ENCODE results near the gene KMT2A. TPM values are rescaled to one million over a fixed set of nuclear protein-coding genes. Genes with fewer than 3 reads are reported as not detected.

Gene KMT2A
- polyA plus RNA-seq, 1 donor = 34.8 TPM

- H3K4me1 ChIP-seq (ENCODE audit: control insufficient read depth, insufficient read depth, low read length) = peaks cover 9% of the 10 kb centered on the region
- no peak overlapping the region for H3K4me3 ChIP-seq (ENCODE audit: low read length)
- H3K36me3 ChIP-seq (ENCODE audit: control insufficient read depth, insufficient read depth, low read length) = peaks cover 59% of the 10 kb centered on the region
- H3K27ac ChIP-seq (ENCODE audit: low read length) = no peak overlapping the region
- H3K27me3 ChIP-seq (ENCODE audit: control insufficient read depth, insufficient read depth, low read length) = no peaks in the 10 kb centered on the region
- no peaks in the 10 kb centered on the region for H3K9me3 ChIP-seq (ENCODE audit: control insufficient read depth, low read depth, low read length)
- DNase-seq = no peak
Measured at GRCh38 chr11:118524356-118524755, 88.1 kb downstream of the KMT2A start.

DNA sequence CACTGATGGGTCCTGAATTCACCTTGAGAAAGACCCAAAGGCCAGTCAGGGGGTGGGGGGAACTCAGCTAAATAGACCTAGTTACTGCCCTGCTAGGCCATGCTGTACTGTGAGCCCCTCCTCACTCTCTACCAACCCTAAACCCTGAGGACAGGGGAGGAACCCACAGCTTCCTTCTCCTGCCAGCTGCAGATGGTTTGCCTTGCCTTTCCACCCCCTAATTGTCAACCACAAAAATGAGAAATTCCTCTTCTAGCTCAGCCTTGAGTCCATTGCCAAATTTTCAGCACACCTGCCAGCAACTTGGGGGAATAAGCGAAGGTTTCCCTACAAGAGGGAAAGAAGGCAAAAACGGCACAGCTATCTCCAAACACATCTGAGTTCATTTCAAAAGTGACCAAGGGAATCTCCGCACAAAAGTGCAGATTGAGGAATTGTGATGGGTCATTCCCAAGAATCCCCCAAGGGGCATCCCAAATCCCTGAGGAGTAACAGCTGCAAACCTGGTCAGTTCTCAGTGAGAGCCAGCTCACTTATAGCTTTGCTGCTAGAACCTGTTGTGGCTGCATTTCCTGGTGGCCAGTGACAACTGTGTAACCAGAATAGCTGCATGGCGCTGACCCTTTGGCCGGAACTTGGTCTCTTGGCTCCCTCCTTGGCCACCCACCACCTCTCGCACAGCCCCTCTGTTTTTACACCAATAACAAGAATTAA, 88.6 kb downstream of the KMT2A start:
- Histone ChIP-seq H3K4me3 (ENCODE audit: low read length) (no peak overlapping the region), H3K9me3 (ENCODE audit: control insufficient read depth, low read depth, low read length) (no peaks in the 10 kb centered on the region), H3K27me3 (ENCODE audit: control insufficient read depth, insufficient read depth, low read length) (no peaks in the 10 kb centered on the region), H3K27ac (ENCODE audit: low read length) (no peak overlapping the region), H3K36me3 (ENCODE audit: control insufficient read depth, insufficient read depth, low read length) (peaks cover 53% of the 10 kb centered on the region), H3K4me1 (ENCODE audit: control insufficient read depth, insufficient read depth, low read length) (peaks cover 14% of the 10 kb centered on the region)
- DNase-seq = no peak
- WGBS (ENCODE audit: insufficient coverage, low lambda C conversion rate) = 100% methylated on average over 2 of the region's 6 CpGs

GRCh38 chr11:118526688-118527087, 90.4 kb downstream of the KMT2A start:
- peaks cover 36% of the 10 kb centered on the region for H3K36me3 ChIP-seq (ENCODE audit: control insufficient read depth, insufficient read depth, low read length)
- no peak overlapping the region for H3K4me3 ChIP-seq (ENCODE audit: low read length)
- no peaks in the 10 kb centered on the region for H3K27me3 ChIP-seq (ENCODE audit: control insufficient read depth, insufficient read depth, low read length)
- peaks cover 20% of the 10 kb centered on the region for H3K4me1 ChIP-seq (ENCODE audit: control insufficient read depth, insufficient read depth, low read length)
- H3K9me3 ChIP-seq (ENCODE audit: control insufficient read depth, low read depth, low read length) = no peaks in the 10 kb centered on the region
- H3K27ac ChIP-seq (ENCODE audit: low read length) = no peak overlapping the region
- WGBS (ENCODE audit: insufficient coverage, low lambda C conversion rate) = 50% methylated on average over 2 of the region's 2 CpGs
- DNase-seq = peak in 1 of 2 donors; percentile 15

DNA sequence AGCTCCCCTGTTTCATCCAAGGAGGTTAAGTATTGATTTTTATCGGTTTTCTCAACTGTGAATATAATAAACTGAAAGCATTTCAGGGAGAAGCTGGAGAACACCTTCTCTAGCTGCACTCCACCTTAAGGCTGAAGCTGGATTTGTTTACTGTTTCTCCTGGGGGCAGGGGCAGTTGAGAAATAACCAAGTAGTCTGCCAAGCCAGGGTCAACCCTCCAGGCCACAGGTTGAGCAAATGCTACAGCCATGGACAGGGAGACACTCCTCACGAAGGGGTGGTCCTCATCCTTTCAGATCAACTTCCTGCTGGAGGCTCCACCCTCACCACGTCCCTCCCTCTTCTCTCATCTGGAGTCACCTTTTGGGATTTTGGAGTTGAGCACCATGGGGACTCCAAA, 90.8 kb downstream of the KMT2A start, which contains the start of gene TTC36:
TSS of gene TTC36 (plus strand) at position 366 of the 400 bp plus-strand sequence. CDS start at position 387, 21 bp downstream.
- no peaks in the 10 kb centered on the region for H3K9me3 ChIP-seq (ENCODE audit: control insufficient read depth, low read depth, low read length)
- no peak within 1 kb of the TSS for H3K4me3 ChIP-seq (ENCODE audit: low read length)
- peak in 1 of 2 donors; percentile 11 for DNase-seq
- H3K27me3 ChIP-seq (ENCODE audit: control insufficient read depth, insufficient read depth, low read length) = no peaks in the 10 kb centered on the region
- peaks cover 32% of the 10 kb centered on the region for H3K36me3 ChIP-seq (ENCODE audit: control insufficient read depth, insufficient read depth, low read length)
- WGBS (ENCODE audit: insufficient coverage, low lambda C conversion rate) = no CpG with 5 or more reads among the region's 3 CpGs
- H3K4me1 ChIP-seq (ENCODE audit: control insufficient read depth, insufficient read depth, low read length) = peaks cover 24% of the 10 kb centered on the region
- no peak within 1 kb of the TSS for H3K27ac ChIP-seq (ENCODE audit: low read length)

GRCh38 chr11:118528511-118528910, 92.2 kb downstream of the KMT2A start:
- no CpG with 5 or more reads among the region's 6 CpGs for WGBS (ENCODE audit: insufficient coverage, low lambda C conversion rate)

DNA sequence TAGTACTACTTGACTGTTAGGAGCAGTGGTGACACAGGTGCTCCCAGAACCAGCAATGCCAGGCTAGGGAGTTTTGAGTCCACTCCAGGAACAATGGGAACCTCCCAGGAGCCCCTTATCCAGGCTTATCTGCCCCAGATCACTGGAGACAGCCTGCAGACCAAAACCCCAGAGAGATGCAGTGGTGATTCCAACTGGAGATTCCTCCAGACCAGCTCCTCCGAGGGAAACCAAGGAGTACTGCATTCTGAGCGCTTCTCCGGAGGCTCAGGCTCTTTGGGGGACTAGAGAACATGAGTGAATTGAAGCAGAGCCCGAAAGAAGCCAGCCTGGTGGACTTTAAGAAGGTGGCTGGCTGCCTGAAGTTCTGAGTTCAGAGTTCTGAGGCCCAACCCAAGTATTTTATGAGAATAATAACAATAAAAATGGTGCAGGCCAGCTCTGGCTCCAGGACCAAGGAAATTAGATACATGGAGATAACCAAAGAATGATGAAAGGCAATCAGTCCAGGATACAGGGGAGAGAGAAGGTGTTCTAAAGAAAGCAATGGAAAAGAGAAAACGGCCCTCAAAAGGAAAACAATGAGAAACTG, 93.4 kb downstream of the KMT2A start:
- Histone ChIP-seq H3K4me3 (ENCODE audit: low read length) (peak overlapping the region; percentile 72), H3K27me3 (ENCODE audit: control insufficient read depth, insufficient read depth, low read length) (no peaks in the 10 kb centered on the region), H3K4me1 (ENCODE audit: control insufficient read depth, insufficient read depth, low read length) (peaks cover 42% of the 10 kb centered on the region), H3K9me3 (ENCODE audit: control insufficient read depth, low read depth, low read length) (no peaks in the 10 kb centered on the region), H3K36me3 (ENCODE audit: control insufficient read depth, insufficient read depth, low read length) (peaks cover 12% of the 10 kb centered on the region), H3K27ac (ENCODE audit: low read length) (peak overlapping the region; percentile 14)
- WGBS (ENCODE audit: insufficient coverage, low lambda C conversion rate) = 50% methylated on average over 1 of the region's 5 CpGs
- peak in 1 of 2 donors; percentile 37 for DNase-seq

More at GRCh38 chr11:118528511-118528910, 92.2 kb downstream of the KMT2A start:
- Histone ChIP-seq H3K4me3 (ENCODE audit: low read length) (no peak overlapping the region), H3K9me3 (ENCODE audit: control insufficient read depth, low read depth, low read length) (no peaks in the 10 kb centered on the region), H3K4me1 (ENCODE audit: control insufficient read depth, insufficient read depth, low read length) (peaks cover 33% of the 10 kb centered on the region), H3K27me3 (ENCODE audit: control insufficient read depth, insufficient read depth, low read length) (no peaks in the 10 kb centered on the region), H3K27ac (ENCODE audit: low read length) (no peak overlapping the region), H3K36me3 (ENCODE audit: control insufficient read depth, insufficient read depth, low read length) (peaks cover 20% of the 10 kb centered on the region)
- DNase-seq = no peak

GRCh38 chr11:118530180-118530682, 93.9 kb downstream of the KMT2A start:
- DNase-seq = peak in 1 of 2 donors; percentile 40
- Histone ChIP-seq H3K4me1 (ENCODE audit: control insufficient read depth, insufficient read depth, low read length) (peaks cover 48% of the 10 kb centered on the region), H3K27ac (ENCODE audit: low read length) (peak overlapping the region; percentile 14), H3K4me3 (ENCODE audit: low read length) (peak overlapping the region; percentile 72), H3K36me3 (ENCODE audit: control insufficient read depth, insufficient read depth, low read length) (peaks cover 12% of the 10 kb centered on the region), H3K9me3 (ENCODE audit: control insufficient read depth, low read depth, low read length) (no peaks in the 10 kb centered on the region), H3K27me3 (ENCODE audit: control insufficient read depth, insufficient read depth, low read length) (no peaks in the 10 kb centered on the region)
- no CpG with 5 or more reads among the region's 31 CpGs for WGBS (ENCODE audit: insufficient coverage, low lambda C conversion rate)

DNA sequence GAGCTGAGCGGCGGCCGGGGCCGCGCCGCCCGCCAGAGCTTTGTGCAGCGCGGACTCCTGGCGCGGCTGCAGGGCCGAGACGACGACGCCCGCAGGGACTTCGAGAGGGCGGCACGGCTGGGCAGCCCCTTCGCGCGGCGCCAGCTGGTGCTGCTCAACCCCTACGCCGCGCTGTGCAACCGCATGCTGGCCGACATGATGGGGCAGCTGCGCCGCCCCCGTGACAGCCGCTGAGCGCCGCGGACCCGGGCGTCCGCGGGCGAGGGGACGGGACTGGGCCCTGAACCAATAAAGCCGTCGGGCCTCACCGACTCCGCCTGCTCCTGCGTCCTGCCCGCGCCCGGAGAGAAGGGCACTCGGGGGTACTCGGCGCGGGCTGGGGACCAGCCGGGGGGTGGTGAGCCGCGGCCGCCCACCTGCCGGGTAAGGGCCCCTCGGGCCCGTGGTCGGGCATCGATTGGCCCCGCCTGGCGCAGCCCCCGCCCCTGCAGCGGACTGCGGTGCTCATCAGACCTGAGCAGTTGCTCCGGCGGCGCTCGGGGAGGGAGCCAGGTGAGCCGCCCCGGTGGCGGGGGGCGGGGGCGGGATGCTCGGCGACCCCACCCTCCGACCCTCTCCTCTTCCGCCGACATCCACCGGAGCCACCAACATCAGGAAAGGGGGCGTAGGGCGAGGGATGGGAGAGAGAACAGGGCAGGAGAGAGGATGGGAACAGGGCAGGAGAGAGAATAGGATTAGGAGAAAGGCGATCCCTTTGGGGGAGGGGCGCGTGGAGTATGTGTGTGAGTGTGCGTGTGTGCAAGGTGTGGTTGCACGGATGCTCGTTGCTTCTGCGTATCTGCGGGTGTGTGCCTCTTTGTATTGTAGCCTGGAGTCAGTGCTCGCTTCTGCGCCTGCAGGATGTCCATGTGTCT, 94.6 kb downstream of the KMT2A start, which contains the start of gene TMEM25:
TSS of gene TMEM25 (plus strand) at position 510 of the 914 bp plus-strand sequence. CDS start 610 bp downstream, outside the sequence.
- Histone ChIP-seq H3K4me1 (ENCODE audit: control insufficient read depth, insufficient read depth, low read length) (peaks cover 50% of the 10 kb centered on the region), H3K27ac (ENCODE audit: low read length) (peak within 1 kb of the TSS; percentile 78)
- WGBS (ENCODE audit: insufficient coverage, low lambda C conversion rate) = 0% methylated on average over 1 of the region's 94 CpGs

DNA sequence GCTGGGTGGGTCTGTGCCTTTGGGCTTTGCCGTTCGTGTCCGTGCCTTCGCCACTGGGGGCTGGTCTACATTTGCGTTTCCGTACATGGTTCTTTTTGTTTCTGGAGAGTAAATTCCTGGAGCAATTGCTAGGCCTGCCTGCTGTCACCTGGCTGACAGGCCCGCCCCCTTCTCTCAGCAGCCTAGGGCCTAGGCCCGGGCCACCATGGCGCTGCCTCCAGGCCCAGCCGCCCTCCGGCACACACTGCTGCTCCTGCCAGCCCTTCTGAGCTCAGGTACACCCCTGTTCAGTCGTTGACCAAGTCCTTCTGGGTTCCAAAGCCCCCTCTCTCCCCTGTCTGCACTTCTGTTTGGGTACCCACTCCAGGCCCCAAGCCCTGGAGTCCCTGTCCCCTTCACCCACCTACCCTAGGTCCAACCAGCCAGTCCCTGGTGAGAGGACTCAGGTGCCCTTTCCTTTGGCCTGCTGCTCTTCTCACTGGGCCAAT, 95.3 kb downstream of the KMT2A start:
- DNase-seq = peak in 1 of 2 donors; percentile 37
- H3K36me3 ChIP-seq (ENCODE audit: control insufficient read depth, insufficient read depth, low read length) = peaks cover 15% of the 10 kb centered on the region
- no peaks in the 10 kb centered on the region for H3K9me3 ChIP-seq (ENCODE audit: control insufficient read depth, low read depth, low read length)
- no peaks in the 10 kb centered on the region for H3K27me3 ChIP-seq (ENCODE audit: control insufficient read depth, insufficient read depth, low read length)
- H3K4me1 ChIP-seq (ENCODE audit: control insufficient read depth, insufficient read depth, low read length) = peaks cover 48% of the 10 kb centered on the region
- H3K4me3 ChIP-seq (ENCODE audit: low read length) = peak overlapping the region; percentile 72
- peak overlapping the region; percentile 78 for H3K27ac ChIP-seq (ENCODE audit: low read length)
- WGBS (ENCODE audit: insufficient coverage, low lambda C conversion rate) = no CpG with 5 or more reads among the region's 12 CpGs

More for the DNA sequence above, 94.6 kb downstream of the KMT2A start, which contains the start of gene TMEM25:
- Histone ChIP-seq H3K9me3 (ENCODE audit: control insufficient read depth, low read depth, low read length) (no peaks in the 10 kb centered on the region), H3K27me3 (ENCODE audit: control insufficient read depth, insufficient read depth, low read length) (no peaks in the 10 kb centered on the region), H3K36me3 (ENCODE audit: control insufficient read depth, insufficient read depth, low read length) (peaks cover 15% of the 10 kb centered on the region), H3K4me3 (ENCODE audit: low read length) (peak within 1 kb of the TSS; percentile 72)
- DNase-seq = peak; percentile 51 to 88

Data from large intestine (tissue), 3 donors.